Hippocampal formation (tissue), 2 donors: ENCODE measurements around the gene MARCHF6.
"Not testable (repeated sequence)": the region's sequence is repeated elsewhere in the genome, so short reads cannot be mapped to it uniquely, and the experiment has no call there.

ENCODE experiments used
- DNase-seq, 2 donors: peaks; one replicate each; lab custom pipeline; 2025; lab: John Stamatoyannopoulos, UW

MARCHF6 gene

DNA sequence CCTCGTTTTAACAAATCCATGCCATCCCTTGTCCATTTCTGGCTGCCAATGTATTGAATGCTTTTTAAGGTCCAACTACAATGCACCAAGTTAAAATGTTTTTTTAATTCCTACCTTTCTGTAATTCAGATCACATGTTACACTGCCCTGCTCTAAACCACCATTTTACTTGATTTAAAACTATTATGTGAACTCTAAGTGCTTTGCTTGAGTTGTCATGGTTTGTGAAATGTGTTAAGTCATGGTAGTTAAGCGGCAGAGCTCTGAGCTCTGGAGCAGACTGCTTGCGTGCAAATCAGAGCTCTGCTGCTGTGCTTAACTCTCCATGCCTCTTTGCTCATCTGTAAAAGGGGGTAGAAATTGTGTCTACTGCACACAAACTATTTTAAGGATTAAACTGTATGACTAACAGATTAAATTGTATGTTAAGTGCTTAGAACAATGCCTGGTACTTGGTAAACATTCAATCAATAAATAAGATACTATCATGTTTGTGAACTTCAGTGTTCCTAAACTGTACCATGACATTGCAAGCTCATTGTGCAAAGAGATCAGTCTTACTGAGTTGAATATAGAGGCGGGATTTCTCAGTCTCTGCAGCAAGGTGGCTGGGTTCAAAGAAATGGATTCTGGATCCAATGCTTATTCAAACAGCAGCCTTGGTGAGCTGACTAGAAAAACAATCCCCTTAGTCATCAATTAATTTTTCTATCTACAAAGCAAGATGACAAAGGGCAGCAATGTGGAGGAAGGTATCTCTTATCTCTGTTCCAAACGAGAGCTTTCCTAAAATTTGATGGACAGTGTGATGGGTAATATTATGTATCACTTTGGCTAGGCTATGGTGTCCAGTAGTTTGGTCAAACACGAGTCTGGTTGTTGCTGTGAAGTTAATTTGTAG, 29.7 kb upstream of the MARCHF6 start:
- no peak for DNase-seq

DNA sequence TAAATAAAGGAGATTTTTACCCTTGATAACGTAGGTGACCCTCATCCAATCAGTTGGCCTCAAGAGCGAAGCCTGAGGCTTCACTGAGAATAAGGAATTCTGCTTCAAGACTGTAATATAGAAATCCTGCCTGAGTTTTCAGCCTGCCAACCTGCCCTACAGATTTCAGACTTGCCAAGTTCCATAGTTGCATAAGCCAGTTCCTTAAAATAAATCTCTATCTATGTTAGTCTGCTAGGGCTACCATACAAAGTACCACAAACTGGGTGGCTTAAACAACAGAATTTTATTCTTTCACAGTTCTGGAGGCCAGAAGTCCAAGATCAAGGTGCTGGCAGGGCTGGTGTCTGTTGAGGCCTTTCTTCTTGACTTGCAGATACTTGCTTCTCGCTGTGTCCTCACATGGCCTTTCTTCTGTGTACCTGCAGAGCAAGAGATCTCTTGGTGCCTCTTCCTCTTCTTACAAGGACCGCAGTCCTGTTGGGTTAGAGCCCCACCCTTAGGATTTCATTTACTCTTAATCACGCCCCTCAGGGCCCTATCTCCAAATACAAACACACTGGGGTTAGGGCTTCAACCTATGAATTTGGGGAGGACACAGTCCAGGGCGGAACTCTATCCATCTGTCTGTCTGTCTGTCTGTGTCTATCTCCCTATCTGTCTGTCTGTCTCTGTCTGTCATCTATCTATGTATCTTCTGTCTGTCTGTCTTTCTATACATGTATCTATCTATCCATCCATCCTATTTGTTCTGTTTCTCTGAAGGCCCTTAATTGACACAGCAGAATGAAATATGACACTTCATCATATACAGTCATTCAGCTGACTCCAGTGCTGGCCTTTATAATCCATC, 28.8 kb upstream of the MARCHF6 start:
- DNase-seq, result no peak

DNA sequence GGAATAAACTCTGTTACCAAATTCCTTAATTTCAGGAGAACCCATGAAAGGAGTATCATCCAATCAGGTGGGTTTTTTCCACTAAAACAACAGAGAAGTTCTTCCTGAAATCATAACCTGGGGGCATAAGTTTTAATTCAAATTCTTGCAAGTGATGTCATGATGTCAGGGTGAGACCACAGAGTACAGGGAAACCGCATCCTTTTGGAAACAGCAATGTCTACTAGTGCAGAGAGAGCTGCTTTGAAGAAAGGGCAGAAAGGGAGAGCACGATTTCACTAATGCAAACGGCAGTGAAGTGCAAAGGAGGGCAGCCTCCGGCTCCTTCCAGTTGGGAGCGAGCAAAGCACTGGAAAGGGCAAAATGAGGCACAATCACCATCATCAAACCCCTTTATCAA, 25.2 kb upstream of the MARCHF6 start:
- DNase-seq, result no peak

GRCh38 chr5:10329446-10329819, 24.1 kb upstream of the MARCHF6 start:
- no peak for DNase-seq

DNA sequence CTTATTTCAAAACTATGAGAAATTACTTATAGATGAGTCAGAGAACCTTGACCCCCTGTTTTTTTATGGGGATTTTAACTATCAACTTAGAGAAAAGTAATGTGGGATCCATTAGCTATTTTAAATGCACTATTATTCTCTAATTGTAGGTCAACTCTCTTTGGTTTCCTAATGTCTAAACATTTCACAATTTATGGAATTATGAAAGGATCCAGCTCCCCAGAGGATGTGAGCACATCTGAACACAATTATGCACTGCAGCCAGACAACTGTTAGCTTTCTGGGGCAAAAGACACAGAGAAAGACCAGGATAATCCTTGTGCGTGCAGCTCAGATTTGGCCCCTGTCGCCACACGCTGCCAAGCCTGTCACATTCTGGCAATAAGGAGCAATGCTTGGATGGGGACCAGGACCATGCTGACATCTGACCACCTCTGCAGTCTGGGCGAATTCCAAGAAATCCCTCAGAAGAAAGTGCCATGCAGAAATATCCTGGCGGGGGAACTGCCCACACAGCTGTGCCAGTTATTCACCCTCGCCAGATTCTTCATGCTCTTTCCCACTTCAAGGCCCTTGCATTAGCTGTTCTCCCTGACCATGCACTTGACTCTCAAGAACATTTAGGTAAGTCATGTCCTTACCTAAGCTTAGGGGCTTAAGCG, 23.5 kb upstream of the MARCHF6 start:
- DNase-seq, result peak; percentile 15 to 31

- DNase-seq, result no peak
Observed at GRCh38 chr5:10330511-10331230, 22.8 kb upstream of the MARCHF6 start.

GRCh38 chr5:10331341-10331796, 22.1 kb upstream of the MARCHF6 start:
- peak in 1 of 2 donors; percentile 19 for DNase-seq

- no peak for DNase-seq
Observed at GRCh38 chr5:10332301-10332700, 21.2 kb upstream of the MARCHF6 start.

GRCh38 chr5:10333154-10334006, 20.1 kb upstream of the MARCHF6 start:
- DNase-seq, result no peak

DNA sequence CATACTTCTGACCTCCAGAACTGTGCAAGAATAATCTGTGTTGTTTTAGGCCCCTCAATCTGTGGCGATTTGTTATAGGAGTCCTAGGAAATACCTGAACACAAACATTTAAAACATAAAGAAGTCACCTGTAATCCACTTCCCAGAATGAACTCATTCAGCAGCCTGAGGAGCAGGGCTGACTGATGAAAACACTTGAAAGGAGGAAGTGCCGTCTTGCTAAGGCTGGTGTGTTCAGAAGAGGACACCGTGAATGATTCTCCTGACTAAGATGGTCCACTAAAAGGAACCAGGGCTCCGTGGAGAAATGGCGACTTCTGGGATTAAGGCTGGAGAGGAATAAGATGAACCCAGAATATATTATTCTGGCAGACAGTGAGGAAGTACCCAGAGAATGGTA, 18.7 kb upstream of the MARCHF6 start:
- no peak for DNase-seq

- DNase-seq, result no peak
Observed at GRCh38 chr5:10335711-10336470, 17.6 kb upstream of the MARCHF6 start.

DNA sequence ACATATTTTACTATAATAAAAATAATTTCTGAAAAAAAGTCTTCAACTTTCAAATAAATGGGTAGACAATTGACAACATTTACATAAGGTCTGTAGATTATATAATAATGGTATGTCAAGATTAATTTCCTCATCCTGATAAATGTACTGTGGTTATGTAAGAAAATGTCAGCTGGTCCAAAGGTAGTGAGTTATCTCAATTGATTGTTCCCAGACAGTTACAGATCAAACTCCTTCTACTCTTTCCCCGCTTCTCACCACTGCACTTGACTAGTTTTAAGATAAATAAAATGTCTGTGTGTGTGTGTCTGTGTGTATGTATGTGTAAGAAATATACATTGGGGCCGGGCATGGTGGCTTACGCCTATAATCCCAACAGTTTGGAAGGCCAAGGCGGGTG, 16.4 kb upstream of the MARCHF6 start:
- DNase-seq, result no peak

DNA sequence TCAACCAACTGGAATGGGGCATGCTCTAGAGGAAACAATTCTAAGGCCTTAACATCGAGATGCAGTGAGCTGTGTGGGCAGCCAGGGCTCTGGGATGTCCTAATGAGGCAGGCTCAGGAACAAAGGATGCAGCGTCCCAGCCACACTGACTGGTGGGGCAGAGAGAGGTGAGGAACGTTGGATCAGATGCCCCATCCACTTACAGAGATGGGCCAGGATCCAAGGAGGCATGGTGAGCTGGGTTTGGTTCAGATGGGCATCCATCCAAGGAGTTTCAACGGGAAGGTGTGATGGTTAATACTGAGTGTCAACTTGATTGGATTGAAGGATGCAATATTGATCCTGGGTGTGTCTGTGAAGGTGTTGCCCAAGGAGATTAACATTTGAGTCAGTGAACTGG, 15.5 kb upstream of the MARCHF6 start:
- no peak for DNase-seq

DNA sequence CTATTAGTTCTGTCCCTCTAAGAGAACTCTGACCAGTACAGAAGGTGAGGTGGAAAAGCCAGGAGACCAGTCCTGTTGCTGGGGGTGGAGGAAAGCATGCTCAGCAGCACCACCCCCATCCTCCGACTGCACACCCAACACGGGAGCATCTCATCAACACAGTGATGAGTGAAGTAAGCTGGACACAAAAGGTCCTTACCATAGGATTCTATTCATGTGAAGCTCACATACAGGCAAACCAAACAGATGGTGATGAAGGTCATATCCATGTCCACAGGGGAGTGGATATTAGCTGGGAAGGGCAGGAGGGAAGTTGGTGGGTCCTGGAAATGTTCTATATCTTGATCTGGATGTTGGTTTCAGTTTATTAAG, 14.8 kb upstream of the MARCHF6 start:
- DNase-seq, result no peak

- peak; percentile 28 to 38 for DNase-seq
Observed at GRCh38 chr5:10339058-10339811, 14.3 kb upstream of the MARCHF6 start.

DNA sequence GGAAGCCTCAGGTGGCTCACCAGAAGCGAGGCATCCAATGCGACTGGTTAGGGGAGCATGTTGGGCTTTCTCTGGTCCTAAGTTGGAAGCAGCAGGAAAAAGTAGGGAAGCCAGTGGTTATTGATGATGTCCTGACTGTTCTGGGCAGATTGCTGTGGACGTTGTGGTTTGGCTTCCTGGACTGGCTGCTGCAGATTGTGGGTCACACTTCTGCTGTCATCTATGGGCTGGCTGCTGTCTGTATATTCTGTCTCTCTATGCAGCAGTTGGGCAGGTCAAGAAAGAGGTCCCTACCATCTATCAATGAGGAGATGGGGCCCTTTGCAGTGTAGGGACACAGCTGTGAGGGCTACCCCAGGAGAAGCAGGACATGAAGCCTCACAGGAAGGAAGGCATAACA, 13.5 kb upstream of the MARCHF6 start:
- no peak for DNase-seq

GRCh38 chr5:10343486-10343885, 10.0 kb upstream of the MARCHF6 start:
- no peak for DNase-seq

- not testable (repeated sequence) for DNase-seq
Observed at GRCh38 chr5:10344461-10345106, 8.9 kb upstream of the MARCHF6 start.

DNA sequence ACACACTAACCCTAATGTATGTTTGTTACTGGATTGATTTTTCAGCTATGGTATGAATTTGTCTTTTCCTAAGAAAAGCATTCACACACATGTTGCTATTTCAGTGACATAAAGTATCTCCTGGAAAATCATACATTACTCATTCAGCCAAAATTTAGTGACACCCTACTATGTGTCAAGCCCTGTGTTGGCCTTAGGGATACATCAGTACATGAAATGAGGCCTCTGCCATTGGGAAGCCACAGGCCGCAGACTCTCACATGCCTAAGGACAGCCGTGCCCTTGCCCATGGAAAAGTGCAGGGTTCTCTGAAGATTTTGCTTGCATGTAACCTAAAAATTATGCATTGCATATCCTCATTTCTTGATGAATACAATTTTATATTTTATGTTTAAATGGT, 5.2 kb upstream of the MARCHF6 start:
- DNase-seq, result no peak
